Ramos (cell line): ENCODE measurements around the gene GARNL3.

Source experiments
- in situ Hi-C: fragments of 300-500 bp; cut with MboI; formaldehyde crosslinking; loops from one replicate; pipeline ENCODE4 v1.14.3; 2022; ENCODE audit warnings: low sequenced_read_pairs; ENCODE audit not compliant: unreplicated experiment

GARNL3 gene

DNA sequence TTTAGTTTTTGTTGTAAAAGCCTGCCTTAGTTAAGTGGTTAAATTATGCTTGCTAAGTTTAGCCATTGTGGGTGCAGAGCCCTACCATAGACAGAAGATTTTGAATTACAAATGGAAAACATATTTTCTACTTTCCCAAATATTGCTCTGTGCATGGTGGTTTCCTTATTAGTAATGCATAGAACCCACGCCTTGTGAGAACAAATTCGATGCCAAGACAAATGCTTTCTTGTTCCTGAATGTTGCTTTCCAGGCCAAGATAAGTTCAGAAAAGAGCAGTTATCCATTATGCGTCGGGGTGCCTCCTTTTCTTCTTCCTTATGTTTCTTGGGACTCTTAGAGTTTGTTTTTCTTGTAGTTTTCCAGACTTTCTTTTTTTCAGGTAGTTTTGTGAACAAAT, 31.0 kb upstream of the GARNL3 start:
- in situ Hi-C loops: no loop called here

DNA sequence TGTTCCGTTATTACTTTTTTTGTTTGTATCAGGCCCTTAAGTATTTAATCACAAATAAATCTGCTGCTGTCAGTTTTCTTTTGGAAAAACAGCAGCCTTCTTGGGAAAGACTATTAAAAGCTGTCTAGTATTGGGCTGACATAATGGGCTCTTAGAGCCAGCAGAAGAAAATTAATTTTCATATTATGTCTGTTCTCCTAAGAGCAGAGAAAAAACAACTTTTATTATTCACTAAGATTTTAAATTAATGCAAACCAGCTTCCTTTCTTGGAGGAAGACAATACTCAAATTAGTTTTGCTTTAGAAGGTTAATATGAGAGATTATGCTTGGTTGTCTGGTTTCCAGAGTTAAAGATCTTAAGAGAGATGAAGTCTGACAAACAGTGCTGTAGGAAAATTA, 30.6 kb upstream of the GARNL3 start:
- in situ Hi-C loops: no loop called here

DNA sequence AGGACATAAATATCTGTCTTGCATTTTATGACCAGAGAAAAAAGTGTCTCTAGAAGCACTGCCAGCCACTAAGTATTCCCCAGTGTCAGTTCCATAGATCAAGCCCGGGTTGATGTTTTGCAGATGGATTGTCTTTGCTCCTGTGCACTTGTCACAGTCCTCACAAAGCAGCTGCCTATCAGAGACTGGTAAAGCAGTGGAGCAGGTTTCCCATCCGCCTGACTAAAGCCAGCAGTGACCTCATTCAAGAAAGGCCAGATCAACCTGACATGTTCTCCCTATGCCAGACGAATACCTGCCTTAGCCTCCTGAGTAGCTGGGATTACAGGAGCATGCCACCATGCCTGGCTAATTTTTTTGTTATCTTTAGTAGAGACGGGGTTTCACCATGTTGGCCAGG, 26.8 kb upstream of the GARNL3 start:
- in situ Hi-C loops: no loop called here

DNA sequence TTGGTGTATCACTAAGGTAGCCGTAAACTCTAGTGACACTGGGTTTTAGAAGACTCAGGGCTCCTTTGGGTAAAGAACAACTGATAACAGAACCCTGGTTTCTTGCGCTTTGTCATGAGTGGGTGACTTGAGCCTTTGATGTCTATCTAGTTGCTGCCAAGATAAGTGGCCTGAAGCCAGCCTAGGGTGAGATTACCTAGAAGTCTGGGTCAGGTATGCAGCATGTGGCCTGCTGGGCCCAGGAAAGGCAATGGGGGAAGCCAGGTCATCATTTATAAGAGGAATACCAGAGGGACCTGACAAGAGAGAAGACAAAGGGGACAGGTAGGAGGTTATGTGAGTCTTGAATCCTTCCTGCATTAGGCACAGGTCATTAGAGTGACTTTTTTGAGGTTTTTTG, 23.2 kb upstream of the GARNL3 start:
- in situ Hi-C loops: no loop called here

DNA sequence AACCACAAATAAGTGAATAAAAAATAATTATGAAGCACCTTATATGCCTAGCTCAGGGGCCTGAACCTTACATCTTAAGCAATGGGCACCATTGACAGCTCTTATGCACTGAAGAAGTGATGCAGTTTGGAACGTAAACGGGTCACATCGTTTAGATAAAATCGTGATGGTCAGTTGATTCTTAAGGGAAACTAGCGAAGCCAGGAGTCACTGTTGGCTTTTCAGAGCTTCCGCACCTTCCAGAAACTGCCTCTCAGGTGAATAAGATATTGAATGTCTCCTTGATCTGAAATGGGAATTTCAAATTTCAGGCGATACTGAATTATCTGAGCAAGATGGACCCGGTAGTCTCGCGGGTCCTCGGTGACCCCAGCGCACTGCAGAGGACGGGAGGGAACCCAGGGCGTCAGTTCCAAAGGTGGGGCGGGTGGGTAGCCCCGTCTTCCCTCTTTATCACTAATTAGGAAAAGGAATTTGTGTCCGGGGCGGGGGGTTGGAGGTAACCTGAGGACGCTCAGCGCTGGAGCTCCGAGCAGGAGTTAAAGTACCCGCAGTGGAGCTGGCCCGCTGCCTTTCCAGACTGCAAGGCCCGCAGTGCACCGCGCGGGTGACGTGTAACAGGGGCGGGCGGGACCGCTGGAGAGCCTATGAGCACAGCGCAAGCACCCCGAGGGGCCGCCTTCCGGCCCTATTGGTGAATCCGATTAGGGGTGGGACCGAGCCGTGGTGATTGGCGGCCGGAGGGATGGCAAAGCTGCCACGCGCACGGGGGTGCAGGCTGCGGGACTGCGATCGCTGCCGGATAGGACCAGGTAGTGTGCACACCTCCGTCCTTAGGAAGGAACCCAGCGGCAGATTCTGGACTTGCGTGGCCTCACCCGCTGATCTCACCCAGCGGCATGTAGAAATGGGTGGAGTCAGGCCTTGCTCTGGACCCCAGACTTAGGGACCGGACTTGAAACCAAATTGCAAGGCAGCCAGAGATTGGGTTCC, 19.7 kb upstream of the GARNL3 start:
- in situ Hi-C loops: no loop called here

DNA sequence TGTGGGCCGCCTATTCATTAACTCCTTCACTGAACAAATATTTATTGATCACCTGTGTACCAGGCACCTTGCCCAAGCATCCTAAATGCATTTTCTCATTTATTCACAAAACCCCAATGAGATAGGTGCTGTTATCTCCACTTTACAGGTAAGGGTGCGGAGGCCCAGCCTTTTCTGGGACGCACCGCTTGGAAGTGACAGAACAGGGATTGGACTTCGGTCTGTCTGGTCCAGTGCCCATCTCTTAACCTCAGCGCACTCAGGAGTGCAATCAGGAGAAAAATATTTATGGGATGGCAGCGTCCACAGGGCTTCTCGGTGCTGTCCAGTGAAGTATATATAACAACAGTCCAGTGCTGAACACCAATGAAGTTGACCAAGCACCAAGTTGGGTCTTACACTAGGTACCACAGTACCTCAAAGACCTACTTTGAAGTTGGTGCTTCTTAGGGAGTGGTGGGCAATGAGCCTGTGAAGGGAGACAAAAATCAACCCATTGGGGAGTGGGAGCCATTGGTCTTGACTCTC, 18.9 kb upstream of the GARNL3 start:
- in situ Hi-C loops: no loop called here

DNA sequence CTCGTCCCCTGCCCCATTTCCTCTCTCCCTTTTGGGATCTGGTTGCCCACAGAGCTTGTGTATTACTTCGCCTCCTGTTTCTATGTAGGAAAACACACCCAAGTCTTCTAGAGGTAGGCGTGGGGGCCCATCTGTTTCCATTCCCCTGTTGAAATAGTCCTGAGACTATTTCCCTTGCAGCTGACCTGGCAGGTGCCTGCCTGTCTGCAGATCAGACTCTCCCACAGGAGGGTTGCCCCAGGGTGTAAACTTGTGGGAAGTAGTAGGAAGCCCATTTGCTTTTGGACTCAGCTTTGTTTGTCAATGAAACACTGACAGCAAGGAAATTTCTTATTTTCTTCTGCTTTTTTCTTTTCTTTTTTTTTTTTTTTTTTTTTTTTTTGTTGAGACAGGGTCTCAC, 16.3 kb upstream of the GARNL3 start:
- in situ Hi-C loops: no loop called here

DNA sequence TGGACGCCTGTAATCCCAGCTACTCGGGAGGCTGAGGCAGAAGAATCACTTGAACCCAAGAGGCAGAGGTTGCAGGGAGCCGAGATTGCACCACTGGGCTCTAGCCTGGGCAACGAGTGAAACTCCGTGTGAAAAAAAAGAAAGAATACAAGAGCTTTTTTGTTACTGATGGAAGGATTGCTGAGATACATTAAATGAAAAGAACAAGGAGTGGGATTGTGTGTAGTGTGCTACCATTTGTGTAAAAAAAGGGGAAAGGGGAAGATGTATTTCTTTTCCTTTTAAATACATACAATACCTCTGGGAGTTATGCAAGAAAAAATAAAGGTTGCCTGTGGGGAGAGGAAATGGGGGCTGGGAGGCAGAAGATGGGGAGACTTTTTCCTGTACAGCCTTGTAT, 14.7 kb upstream of the GARNL3 start:
- in situ Hi-C loops: no loop called here

DNA sequence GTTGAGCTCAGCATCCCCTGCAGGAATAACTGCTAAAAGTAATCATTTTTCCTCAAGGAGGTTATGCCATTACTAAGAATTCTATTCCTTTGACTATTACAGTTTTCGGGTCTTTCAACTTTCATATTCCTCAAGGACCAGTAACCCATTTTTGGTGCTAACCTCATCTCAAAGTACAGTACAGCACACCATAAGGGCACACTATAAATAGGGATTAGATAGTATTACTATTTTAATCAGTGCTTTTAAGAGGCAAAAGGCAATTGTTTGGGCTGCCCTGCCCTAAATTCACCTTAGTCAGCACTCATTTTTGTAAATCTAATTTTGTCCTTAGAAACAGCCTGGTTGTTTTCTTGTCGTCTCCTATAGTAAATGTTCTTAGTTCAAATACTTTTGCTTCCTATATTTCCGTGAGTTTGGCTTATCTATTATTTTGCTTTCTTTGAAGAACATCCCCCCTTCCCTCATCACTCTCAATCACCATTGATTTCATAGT, 13.6 kb upstream of the GARNL3 start:
- in situ Hi-C loops: no loop called here

DNA sequence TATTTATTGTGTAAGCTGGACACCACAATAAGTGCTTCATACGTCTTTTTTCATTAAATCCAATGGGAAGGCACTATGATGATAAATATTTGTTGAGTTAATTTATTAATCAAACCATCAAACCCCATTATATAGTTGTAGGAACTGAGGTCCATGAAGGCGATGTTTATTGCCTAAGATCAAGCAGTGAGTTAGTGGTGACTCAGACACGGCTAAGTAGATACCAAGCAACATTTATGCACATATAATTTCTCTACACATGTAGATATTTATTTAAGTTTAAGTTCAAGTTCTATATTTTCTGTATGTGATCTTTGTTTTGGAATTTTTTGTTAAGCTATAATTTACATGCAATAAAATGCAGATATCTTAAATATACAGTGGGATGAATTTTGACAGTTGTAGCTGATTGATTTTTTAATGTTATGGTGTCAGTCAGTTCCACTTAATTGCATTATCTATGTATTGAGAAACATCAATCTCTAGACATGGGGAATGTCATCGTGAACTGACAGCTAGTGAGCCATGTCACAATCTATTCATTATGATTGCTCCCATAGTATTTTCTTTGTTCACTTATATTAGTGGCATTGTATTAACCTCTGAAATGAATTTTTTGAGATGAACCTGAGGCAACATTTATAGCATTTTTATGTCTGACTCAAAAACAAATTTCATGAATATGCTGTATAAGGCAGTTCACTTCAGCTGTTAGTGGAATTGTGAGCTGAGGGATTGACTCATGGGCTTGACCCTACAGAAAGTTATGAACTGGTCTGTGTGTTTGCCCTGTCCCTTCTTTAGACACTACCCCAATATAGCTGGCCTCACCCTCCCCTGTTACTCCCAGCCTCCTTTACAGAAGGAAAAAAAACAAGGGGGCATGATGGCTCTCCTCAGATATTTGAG, 11.9 kb upstream of the GARNL3 start:
- in situ Hi-C loops: no loop called here

DNA sequence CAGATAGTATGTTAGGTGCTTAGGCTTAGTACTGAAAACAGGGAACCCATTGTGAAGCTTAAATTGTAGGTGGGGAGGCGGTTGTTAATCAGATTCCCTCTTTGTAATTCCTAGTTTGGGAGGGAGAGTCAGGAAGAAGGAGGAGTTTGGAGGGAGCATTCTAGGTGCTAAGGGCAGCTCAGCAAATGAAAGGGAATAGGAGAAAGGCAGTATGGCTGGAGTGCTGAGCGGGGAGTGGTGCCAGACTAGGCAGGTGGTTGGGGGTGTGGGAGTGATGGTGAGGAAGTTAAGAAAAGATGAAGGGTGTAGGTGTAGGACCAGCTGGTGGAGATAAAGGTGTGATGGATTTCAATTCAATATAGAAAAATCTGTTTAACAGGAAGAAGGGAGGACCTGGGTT, 11.1 kb upstream of the GARNL3 start:
- in situ Hi-C loops: no loop called here

DNA sequence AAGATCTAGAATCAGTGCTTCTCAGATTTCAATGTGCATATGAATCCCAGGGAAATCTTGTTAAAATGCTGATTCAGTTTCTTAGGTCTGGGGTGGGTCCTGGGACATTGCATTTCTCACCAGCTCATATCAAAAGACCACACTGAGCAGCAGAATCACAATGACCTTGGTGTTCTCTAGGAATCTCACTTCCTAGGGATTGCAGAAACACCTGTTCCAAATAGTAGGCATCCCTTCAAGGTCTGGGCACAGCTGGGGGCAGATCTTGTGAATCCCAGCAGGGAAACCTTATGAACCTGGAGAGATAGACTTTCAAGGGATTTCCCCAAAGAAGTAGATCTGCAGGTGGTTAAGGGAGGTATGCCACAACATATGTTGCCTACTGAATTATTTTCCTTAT, 8.9 kb upstream of the GARNL3 start:
- in situ Hi-C loops: no loop called here

DNA sequence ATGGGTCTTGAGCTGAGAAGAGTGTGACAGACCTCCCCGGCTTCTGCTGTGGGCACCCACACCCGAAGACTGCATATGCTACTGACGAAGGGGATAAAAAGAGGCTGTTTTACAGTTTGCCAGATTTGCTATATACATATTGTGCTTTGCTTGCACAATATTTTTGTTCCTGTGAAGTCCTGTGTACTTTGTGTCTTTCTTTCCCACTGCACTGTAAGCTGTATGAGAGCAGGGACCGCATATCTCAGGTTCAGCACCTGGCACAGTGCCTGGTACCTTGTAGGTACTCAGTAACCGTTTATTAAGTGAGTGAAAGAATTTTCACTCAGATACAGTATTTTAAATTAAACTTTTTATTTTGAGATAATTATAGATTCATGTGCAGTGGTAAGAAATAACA, 8.2 kb upstream of the GARNL3 start:
- in situ Hi-C loops: no loop called here

DNA sequence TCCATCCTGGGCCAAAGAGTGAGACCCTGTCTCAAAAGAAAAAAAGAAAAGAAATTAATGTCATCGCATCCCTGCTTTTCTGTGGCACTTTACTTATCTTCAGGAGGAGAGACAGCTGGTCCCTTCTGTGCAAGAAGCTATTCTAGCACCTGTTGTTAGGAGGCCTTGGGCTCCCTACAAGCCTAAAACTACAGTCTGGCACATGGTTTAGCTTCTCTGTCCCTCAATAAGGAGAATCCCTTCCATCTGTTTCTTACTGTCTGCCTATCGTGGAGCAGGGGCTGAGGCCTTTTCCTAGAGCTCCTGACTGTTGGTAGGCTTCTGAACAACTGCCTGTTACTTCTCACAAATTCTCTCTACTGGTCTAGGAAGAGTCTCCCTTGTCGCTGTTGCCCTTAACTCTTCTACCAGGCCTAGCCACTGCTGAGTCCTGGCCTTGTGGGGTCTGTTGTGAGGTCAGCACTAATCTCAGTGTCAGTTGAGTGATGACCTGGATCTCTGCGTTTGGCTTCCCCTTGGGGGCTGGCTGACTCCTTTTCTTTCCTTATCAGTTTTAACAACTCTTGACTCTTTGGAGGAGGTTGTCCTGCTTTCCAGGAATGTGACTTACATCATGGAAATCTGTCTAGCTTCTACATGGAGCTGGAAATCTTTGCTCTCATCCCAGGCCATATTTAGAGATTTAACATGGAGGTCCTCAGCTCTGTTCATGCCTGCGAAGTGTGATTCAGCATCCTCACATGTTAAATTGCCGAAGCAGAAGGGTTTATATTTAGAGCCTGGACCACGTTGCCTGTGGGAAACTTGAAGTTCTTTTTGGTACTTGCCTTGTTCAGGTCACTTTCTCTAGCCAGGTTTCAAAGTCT, 5.7 kb upstream of the GARNL3 start:
- in situ Hi-C loops: no loop called here

DNA sequence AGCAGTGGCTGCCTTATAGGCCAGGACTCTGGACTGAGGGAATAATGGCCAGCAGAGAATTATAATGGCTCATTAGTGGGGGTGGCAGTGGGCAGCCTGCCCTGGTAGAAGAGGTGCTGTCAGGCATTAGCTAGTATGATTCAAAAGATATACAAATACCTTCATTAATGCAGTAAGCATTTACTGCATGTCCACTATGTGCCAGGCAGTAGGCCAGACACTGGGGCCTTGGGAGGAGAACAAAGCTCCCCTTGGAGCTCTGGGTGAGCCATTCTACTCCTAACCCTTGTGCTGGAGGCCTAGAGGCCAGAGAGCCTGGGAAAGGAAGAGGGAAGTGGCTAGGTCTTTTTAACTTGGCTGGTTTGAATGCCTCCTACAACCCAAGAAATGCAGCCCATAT, 2.0 kb upstream of the GARNL3 start:
- in situ Hi-C loops: no loop called here

DNA sequence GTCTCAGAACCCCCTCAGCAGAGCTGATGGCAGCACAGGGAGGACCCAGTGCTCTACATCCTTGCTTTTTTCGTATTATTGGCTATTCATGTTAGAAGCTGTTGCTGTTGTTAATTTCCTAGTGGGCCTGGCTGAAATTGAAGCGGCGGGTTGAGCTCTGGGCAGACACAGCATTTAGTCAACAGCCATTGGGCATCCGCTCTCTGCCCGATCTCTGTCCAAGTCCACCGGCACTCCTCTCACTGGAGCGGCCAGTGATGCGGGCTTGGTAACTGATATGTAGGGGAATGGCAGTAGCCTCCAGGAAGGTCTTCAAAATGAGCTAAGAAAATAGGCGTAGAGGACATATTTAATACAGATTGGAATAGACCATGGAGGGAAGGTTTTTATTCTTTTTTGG, 1.3 kb upstream of the GARNL3 start:
- in situ Hi-C loops: no loop called here

DNA sequence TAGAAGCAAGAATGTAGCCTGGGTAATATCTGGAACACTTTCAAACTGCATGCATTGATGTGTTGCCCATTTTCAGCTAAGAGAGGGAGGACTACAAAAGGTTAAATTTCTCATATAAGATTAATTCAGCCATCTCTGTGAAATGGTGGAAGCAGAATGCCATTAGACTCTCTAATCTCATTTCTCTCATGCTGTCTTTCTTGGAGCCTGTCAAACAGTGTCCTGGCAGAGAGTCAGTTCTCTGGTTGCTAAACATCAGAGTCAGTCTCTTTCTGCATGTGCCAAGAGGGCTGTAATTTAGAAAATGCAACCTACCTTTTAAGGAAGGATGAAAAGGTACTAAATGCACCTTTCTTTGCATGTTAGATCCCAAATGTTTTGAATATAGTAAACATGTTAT, 910 bp upstream of the GARNL3 start:
- in situ Hi-C loops: no loop called here

DNA sequence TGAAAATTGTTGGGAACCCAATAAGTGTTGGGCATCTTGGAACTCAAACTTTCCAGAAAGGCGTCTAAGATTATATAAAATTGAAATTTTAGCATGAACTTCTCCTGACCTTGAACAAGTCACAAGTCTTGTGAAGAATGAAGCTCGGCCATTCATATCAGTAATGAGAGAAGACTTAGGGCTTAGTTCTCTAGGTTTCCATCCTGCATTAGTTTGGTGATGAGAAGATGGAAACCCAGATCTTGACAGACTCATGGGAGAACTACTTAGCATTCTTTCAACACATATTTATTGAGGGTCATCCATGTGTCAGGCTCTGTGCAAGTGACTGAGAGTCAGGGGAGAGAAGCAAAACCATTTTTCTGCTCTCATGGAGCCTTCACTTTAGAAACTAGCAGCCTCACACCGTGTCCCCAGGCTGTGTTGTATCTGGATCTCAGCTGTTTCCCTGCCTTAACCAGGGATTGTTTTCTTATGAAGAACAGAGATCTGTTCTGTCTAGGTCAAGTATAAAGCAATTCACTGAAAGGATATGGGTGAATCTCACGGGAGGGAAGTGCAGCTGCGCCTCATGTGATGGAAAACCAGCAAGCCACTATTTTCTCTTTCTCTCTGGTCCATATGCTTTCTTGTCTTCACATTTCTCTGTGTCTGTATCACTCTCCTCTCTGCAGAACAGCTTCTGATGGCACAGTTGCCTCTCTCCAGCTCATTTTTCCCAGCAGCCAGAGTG, 3.4 kb downstream of the GARNL3 start:
- in situ Hi-C loops: no loop called here

DNA sequence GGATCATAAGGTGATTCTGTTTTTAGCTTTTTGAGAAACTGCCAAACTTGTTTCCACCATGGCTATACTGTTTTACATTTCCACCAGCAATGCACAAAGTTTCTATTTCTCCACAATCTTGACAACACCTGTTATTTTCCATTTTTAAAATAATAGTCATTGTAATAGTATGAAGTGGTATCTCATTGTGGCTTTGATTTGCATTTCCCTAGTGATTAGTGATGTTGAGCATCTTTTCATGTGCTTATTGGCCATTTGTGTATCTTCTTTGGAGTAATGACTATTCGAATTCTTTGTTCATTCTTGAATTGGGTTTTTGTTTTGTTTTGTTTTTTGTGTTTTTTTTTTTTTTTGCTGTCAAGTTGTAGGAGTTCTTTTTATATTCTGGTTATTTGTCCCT, 4.9 kb downstream of the GARNL3 start:
- in situ Hi-C loops: no loop called here
